T-helper 9 cell (primary cell): ENCODE data around the gene ECE2.

Experiments used
- DNase-seq: peaks from one replicate; pipeline ENCODE4 v3.0.0-alpha.2; 2020
- total RNA-seq, 2 donors: gene quantifications; one replicate each; lab custom pipeline; 2026; lab: John Stamatoyannopoulos, UW

ECE2 gene
- 0 reads per million in 2 donors for total RNA-seq

DNA sequence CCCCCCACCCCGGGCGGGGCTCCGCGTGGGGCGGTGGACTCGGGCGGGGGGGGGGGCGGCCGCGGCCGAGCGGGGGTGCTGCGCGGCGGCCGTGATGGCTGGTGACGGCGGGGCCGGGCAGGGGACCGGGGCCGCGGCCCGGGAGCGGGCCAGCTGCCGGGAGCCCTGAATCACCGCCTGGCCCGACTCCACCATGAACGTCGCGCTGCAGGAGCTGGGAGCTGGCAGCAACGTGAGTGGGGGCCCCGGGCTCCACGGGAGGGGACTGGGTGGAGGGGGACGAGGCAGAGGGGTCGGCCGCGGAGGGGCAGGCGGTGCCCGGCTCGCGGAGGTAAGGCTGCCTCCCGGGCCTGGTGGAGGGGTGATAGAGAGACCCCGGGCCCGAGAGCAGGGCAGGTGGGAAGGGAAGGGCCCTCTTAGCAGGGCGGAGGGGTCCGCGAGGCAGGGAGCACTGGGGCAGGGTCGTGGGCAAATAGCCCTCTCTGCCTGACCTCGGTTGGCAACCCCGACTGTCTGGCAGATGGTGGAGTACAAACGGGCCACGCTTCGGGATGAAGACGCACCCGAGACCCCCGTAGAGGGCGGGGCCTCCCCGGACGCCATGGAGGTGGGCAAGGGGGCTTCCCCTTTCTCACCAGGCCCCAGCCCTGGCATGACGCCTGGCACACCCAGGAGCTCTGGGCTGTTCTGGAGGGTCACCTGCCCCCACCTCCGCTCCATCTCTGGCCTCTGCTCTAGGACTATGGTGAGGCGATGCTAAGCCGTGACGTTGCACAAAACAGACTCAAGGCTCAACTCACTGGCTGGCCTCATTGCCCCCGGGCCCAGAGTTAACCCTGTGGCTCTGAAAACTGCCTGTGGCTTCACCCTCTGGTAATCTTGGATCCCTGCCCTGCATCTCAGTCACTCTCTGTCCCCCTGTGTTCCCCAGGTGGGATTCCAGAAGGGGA lies at the start of gene ECE2:
Gene ECE2, plus strand, starts transcription at position 62 of the 950 bp plus-strand sequence. Its CDS starts 132 bp downstream, at position 194.
- DNase-seq, result no peak

DNA sequence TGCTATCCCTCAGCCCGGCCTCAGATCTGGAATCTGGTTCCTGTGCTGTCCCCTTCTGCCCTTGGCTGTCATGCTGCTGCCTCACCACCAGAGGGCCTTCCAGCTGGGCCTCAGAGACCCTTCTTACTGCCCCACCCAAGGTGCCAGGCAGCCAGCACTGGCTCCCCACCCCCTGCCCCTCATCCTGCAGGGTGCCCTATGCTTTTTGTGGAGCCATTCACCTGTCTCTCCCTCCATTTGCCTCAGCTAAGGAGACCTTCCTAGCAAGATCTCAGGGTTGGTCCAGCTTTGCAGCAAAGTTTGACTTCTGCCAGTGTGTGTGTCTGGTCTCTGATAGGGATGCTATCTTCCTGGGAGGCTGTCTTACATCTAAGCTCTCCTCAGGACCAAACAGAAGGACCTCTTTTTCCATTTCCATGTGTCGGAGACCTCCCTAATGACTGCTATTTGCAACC lies 48.3 kb upstream of the ECE2 start:
- DNase-seq, result peak; percentile 51

DNA sequence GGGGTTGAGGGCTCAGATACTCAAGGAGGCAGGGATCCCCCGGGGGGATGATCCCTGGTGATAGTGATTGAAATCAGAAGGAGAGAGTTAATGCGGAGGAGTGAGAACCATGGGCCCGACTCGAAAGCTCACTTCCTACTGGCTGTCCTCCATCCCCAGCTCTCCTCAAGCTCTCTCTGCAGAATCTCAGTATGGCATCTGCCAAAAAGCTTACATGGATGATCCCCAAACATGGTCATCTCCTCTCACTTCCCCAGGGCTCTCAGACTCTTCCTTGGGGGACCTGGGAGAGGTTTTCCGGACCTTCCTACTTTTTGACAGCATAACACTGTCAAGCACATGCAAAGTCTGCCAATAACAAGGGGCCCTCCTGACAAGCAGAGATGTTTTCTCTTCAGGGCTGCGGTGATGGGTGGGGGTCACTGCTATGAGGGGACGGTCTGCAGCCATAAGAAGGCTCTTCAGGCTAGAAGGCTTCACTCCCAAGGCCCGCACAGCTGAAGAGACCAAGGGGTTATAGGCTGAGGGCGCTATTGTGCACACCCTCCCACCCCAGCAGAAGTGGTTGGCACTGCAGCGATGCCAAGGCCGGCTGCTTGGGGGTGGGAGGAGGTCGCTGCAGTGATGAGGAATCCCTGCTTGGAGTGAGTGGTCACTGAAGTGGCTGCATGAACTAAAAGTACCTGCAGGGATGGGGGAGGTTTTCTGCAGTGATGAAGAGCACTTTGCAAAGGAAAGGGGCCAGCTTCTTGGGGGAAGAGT lies 47.3 kb upstream of the ECE2 start:
- no peak for DNase-seq

DNA sequence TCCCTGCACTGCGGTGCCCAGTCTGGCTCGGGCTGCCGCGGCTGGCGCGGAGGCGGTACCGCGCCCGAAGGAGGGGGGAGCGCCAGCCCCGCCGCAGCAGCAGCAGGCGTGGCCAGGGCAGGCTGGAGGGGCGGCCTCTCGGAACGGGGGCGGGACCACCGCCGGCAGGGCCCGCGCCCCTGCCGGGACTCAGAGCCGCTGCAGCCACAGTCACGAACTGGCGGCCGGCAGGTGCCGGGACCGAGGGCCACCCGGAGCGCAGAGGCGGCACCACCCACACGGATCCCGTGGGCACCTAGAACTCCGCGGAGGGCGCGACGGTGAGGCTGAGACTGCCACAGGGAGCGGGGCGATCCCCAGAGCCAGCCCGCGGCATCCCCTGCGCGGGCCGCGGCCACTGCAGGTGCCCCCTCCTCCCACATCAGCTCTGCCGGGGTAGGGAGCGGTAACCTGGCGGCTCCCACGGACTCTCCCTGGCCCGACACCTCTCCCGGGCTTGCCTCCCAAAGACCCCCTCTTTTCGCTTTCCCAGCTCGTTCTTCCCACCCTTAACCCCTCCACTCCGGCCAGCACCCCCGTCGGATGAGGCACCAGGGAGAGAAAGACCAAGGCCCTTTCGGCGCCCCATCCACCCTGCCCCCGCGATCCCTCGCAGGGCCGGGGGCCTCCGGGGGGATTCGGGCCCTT lies 46.3 kb upstream of the ECE2 start, which contains the start of gene VWA5B2:
Gene VWA5B2, plus strand, starts transcription at position 192 of the 687 bp plus-strand sequence. CDS start 944 bp downstream, outside the sequence.
- DNase-seq, result peak; percentile 63

DNA sequence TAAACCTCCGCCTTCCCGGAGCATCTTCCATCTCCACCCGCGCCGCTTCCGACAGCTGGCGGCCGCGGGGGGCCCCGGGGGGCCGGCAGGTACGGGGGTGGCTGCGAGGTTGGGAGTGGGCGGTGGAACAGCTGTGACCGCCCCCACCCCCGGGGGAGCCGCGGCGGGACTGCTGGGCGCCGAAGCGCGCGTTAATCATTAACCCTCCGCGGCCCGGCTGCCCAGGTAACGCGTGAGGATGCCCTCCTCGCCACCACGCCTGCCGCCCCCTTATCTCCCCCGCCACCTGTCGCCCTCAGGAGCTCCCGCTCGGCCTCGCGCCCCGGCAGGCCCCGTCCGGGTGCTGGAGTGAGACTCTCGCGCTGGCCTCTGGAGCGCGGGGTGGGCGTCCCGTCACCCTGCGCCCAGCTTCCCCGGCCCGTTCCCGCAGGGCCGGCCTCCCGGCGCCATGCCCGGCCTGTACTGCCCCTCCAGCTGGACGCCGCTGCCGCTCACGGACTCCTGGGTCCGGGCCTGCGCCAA lies 45.7 kb upstream of the ECE2 start:
- DNase-seq, result no peak

DNA sequence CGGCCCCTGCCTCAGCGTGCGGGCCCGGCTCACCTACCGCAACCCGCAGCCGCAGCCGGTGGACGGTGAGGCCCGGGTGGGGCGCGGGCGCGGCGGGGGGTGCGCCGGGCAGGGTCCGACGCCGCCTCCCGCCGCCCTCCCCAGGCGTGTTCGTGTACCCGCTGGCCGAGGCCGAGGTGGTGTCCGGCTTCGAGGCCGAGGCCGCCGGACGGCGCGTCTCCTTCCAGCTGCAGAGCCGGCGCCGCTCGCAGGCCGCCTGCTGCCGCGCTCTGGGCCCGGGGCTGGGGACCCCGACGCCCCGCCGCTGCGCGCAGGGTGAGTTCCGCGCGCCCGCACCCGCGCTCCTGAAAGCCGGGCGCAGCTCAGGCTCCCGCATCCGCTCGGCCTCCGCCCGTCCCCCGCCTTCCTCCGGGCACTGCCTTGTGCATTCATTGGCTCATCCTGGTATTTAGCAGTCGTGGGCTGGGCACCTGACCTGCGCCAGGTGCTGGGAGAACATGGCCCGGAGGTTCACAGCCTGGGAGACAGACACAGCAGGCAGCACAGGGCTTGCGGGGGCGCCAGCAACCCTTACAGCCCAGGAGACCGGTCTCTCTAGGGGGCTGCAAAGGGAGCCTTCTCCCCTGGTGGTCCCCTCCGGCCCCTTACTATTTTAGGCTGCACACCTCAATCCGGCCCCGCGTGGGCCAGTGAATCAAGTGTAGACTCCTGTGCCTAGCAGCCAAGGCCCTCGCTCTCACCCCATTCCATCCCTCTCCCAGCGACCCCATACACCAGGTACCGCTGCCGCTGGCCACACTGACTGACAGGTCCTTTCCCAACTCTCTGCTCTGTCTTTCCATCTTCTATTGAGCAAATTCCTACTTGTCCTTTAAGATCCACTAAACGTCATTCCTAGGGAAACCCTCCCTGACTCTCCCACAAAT lies 45.0 kb upstream of the ECE2 start:
- DNase-seq, result no peak

DNA sequence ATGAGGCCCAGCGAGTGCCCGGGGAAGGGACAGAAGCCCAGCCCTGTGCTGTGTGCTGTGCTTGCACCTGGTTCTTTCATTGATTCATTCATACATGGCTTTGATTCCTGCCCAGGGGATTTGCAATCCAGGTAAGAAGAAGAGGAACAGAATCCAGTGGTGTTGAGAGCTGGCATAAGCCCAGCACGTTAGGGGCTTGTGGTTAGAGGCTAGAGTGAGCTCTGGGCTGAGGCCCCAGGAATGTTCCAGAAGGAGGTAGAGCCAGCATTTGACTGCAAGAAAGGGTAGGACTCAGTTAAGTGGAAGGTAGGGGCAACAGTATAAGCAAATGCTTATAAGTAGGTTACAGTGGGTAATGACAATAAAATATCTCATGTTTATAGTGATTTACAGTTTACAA lies 44.2 kb upstream of the ECE2 start:
- no peak for DNase-seq

DNA sequence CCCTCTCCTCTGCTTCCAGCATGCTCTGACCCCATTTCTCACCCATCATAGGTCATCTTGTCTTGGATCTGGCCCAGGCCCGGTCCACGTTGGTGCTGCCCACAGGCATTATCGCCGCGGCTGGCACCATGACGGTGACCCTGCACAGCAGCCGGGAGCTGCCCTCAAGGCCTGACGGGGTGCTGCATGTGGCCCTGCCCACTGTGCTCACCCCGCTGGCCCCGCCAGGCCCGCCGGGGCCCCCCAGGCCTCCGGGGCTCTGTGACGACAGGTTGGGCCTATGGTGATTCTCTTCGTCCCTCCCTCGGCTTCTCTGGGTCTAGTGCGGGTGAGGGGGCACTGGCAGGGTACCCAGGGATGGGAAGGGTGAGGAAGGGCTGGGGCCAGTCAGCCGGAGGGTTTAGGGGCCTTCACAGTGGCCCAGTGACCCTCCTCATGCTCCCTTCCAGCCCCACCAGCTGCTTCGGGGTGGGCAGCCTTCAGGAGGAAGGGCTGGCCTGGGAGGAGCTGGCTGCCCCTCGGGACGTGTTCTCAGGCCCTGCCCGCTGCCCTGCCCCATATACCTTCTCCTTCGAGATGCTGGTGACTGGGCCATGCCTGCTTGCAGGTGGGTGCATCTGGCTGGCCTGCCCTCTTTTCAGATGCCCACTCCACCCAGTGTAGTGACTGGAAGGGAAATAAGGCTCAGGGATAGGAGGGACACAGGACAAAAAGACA lies 42.5 kb upstream of the ECE2 start:
- no peak for DNase-seq

DNA sequence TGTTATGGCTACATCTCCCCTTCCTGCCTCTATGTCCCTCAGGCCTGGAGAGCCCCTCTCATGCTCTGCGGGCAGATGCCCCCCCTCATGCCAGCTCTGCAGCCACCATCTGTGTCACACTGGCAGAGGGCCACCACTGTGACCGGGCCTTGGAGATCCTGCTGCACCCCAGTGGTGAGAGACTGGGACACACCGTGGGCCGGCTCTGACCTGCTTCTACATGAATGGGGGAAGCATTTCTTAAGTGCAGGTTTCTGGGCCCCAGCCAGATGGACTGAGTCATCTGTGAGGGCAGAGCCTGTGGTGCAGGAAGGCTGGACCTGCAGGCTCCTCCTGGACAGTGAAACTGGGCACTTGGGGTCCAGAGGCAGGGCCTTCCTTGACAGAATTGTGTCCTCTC lies 41.6 kb upstream of the ECE2 start:
- no peak for DNase-seq

DNA sequence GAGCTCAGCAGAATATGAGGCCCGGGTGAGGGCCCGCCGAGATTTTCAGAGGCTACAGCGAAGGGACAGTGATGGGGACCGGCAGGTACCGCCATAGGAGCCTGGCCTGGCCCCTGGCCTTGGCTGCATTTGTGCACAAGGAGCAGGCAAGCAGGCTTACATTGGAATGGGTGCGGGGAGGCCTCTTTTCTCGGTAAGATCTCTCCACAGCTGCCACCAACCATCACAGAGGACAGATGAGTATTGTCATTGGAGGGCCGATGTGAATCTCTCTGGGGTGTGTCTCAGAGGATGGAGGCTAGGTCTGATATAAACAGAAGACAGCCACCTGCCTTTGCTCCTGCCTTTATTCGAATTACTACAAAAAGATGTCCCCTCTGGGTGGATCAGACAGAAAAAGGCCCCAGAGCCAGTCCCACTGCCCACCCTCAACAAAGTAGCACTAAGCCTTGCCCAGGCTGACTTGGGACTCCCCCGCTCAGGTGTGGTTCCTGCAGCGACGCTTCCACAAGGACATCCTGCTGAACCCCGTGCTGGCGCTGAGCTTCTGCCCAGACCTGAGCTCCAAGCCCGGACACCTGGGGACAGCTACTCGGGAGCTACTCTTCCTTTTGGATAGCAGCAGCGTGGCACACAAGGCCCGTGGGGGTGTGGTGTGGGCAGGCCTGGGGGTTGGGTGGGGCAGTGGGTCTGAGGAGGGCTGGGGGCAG lies 41.0 kb upstream of the ECE2 start:
- DNase-seq, result no peak

DNA sequence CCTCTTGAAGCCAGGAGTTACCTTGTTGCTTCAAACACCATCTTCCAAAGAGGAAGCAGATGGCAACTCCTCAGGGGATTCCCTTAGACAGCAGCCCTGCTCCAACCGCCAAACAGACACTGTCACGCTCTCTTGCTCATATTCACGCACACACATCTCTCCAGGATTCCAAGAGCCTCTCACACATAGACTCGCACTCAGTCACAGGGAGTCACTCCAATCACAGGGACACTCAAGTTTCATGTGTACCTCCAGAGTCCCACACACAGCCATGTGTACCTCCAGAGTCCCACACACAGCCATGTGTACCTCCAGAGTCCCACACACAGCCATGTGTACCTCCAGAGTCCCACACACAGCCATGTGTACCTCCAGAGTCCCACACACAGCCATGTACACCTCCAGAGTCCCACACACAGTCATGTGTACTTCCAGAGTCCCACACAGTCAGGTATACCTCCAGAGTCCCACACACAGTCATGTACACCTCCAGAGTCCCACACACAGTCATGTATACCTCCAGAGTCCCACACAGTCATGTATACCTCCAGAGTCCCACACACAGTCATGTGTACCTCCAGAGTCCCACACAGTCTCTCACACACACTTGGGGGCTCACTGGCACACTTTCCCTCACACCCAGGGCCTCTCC lies 40.3 kb upstream of the ECE2 start:
- no peak for DNase-seq

DNA sequence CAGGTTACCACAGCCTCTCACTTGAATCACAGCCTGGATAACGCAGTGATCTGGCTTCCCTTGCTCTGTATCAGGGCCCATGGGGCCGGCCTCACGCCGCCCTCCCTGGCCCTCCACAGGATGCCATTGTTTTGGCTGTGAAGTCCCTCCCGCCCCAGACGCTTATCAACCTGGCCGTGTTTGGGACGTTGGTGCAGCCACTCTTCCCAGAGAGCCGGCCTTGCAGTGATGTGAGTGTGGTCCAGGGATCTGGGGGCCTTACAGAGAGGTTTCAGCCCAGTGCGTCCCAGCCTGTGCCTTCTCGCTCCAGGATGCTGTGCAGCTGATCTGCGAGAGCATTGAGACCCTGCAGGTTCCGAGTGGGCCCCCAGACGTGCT lies 39.8 kb upstream of the ECE2 start:
- DNase-seq, result no peak

DNA sequence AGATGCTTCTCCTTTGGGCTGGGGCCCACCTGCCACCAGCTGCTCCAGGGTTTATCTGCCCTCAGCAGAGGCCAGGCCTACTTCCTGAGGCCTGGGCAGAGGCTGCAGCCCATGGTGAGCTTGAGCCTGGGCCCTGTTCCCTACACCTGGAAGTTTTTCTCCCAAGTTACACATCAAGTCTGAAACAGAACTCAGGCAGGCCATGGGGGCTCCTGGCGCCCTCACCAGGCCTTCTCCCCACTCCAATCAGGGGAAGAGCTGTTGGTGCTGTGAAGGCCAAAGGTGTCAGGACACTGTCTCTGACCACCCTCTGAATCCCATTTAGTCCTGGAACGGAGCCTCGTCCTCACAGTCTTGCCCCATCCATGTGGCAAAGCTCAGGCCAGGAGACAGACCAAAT lies 39.2 kb upstream of the ECE2 start:
- DNase-seq, result no peak

DNA sequence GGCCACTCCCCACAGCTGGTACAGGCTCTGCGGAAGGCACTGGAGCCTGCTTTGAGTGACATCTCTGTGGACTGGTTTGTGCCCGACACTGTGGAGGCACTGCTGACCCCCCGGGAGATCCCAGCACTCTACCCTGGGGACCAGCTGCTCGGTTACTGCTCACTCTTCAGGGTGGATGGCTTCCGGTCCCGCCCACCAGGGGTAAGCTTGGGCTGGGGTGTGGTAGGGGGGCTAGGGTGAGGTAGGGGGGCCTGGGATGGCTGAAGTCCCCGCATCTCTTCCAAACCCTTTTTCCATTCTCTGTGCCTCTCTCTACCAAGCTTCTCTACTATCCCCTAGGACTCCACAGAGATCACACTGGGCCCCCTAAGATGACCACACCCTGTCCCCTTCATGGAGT lies 38.6 kb upstream of the ECE2 start:
- no peak for DNase-seq

DNA sequence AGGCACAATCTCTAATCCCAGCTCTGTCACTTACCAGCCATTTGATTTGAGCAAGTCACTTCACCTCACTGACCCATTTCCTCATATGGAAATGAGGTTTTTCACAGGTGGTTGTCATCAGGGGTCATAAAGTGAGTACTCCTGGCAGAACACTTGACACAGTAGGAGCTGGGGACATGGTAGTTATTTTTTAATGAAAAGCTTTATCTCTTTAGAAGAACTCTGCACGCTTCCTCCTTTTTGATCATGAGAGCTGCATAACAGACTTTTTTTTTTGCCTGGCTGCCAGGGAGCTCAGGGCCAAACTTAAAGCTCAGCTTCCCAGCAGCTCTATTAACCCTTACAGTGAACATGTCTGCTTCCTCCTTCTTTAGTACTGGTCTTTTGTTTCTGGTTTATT lies 38.0 kb upstream of the ECE2 start:
- DNase-seq, result no peak

DNA sequence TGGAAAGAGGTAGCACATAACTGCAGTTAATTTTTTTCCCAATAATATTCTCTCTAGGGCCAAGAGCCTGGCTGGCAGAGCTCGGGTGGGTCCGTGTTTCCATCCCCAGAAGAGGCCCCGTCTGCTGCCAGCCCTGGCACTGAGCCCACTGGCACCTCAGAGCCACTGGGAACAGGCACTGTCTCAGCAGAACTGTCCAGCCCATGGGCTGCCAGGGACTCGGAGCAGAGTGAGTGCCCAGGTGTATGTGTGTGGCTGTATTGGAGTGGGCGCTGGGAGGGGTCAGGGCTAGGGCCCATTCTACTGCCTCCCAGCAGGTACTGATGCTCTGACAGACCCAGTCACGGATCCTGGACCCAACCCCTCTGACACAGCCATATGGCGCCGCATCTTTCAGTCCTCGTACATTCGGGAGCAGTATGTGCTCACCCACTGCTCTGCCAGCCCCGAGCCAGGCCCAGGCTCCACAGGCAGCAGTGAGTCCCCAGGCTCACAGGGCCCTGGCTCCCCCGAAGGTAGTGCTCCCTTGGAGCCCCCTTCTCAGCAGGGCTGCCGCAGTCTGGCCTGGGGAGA lies 37.5 kb upstream of the ECE2 start:
- no peak for DNase-seq

DNA sequence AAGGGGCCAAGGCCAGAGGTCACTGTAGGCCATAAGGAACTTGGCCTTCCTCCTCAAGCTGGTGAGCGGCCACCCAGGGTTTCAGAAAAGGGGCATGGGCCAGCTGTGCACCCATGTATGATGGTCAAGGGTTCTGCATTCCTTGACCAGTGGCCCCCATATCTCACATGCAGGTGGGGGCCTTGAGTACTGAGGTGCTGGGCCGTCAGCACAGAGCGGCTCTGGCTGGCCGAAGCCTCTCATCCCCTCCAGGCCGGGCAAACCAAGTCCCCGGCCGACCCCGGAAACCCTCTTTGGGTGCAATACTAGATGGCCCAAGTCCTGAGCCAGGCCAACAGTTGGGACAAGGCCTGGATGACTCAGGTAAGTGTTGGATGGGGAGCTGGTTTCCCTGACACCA lies 36.6 kb upstream of the ECE2 start:
- DNase-seq, result no peak

DNA sequence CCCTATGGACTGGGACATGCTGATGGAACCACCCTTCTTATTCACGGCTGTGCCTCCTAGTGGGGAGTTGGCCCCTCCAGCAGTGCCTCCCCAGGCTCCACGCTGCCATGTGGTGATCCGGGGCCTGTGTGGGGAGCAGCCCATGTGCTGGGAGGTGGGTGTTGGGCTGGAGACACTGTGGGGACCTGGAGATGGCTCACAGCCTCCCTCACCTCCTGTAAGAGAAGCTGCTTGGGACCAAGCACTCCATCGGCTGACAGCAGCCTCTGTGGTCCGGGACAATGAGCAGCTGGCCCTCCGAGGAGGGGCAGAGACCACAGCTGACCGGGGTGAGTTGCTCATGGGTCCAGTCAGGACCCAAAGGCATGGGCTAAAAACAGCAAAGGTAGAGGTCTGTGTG lies 36.1 kb upstream of the ECE2 start:
- no peak for DNase-seq

DNA sequence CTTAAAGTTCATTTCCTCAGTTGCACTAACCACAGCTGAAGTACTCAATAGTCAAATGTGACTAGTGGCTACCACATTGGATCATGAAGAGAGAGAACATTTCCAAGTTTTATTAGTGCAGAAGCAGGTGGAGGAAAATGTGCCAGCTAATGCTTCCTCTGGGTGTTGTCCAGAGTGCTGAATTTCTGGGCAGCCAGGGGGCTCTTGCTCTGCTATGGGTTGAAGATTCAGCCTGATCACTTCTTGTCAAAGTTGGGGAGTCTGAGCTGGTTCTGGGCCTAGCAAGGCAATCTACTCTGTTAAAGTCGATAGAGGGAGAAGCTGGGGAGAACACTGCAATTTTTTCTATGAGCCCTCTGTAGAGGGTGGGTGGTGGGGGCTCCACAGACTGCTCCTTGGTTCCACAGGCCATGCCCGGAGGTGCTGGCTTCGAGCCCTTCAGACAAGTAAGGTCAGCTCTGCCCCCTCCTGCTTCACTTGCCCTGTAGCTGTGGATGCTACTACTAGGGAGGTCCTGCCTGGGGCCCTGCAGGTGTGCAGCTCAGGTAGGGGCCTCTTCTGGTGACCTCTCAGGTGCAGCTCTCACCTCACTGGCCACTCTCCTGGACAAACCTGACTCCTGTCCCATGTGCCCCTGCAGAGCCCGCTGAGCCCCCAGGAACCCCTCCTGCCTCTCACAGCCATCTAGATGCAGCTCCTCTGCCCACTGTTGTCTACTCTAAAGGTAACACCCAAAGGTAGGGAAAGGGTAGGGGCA lies 35.3 kb upstream of the ECE2 start:
- no peak for DNase-seq
